HG02884 (cell line): ENCODE measurements around the gene OR8B3.
A peak's percentile ranks its signal among the peaks of the same experiment; 100 is the strongest.
"Not testable (repeated sequence)": the region's sequence is repeated elsewhere in the genome, so short reads cannot be mapped to it uniquely, and the experiment has no call there.

Source experiments
- ATAC-seq: cut with Tn5 transposase; IDR thresholded peaks from one replicate; pipeline ENCODE4 v1.9.1; 2021; ENCODE audit warnings: mild to moderate bottlenecking, moderate library complexity; ENCODE audit not compliant: unreplicated experiment

OR8B3 gene, protein sequence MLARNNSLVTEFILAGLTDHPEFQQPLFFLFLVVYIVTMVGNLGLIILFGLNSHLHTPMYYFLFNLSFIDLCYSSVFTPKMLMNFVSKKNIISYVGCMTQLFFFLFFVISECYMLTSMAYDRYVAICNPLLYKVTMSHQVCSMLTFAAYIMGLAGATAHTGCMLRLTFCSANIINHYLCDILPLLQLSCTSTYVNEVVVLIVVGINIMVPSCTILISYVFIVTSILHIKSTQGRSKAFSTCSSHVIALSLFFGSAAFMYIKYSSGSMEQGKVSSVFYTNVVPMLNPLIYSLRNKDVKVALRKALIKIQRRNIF

DNA sequence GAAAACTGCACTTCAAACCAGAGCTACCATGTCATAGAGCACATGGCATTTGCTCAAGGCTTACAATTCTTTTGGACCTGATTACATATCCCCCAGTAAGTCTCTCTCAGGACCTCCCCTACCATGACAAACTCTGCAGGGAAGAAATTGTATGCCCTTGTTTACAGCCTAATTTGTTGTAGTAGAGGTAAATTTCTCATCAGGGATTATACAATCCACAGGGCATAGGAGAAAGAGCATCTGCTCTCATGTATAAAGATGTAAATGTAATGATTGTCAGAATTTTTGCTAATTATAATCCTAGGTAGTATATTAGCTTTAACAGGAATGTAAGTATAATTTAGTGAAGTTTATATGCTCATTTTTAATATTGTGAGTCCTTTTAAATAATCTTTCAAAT lies at the start of gene OR8B3:
OR8B3 (minus strand) TSS at position 101 of the 400 bp plus-strand sequence. CDS start 1,673 bp downstream, outside the sequence.
- ATAC-seq: no peak

DNA sequence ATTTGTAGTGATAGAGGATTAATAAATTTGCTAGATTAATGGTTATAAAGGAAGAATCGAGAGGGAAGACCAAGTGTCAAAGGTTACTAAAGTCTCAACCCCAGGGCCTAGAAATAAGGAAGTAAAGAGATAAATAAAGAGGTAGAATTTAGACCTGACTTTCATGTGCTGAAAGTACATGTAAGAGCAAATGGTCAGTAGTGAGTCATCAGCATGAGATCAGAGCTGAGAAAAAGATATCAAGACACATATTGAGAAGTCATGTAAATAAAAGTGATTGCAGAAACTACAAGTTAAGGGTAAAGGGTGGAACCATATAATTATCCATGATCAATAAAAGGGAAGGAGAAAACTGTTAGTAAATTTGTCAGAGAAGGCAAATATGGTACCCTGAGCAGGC lies 48.1 kb upstream of the OR8B3 start:
- no peak for ATAC-seq

DNA sequence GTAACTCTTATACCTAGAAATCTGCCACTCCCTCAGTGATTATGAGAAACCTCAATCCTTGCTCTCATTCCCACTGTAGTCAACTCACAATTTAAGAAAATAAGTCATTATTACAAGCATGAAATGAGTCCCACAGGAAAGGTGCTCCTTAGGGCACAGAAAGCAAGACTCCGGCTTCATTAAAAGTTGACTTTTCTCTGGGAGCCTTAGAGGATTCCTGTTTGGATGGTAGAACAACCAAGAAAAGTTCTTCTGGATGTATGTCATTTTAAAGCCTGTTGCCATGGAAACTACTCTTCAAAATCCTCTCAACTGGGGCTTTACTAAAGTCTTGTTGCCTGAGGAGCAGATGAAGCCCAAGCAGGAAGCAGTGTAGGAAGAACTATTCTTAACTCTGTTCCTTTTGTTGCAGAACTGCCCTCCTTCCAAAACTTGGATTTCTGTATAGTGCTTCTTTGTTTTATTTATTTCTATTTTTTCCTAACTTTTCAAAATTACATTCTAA lies 46.9 kb upstream of the OR8B3 start, which contains the start of gene OR8B8:
OR8B8 (minus strand) TSS at position 51 of the 505 bp plus-strand sequence. CDS start 4,611 bp downstream, outside the sequence.
- ATAC-seq: no peak

DNA sequence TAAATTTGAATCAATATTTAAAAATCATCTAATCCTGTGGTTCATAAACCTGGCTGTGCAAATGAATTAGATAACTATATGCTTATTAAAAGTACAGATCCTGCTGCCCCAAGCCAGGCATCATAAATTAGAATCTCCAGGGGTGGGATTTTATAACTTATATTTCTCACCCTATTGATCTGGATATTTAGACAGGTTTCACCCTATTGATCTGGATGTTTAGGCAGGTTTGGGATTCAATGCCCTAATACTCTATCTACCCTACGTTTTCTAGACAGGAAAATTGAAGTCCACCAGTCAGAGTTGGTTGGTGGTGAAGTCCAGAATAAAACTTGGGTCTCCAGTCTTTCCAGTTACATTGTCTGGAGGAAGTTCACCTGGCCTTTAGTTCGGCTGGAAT lies 44.0 kb upstream of the OR8B3 start:
- ATAC-seq: no peak

DNA sequence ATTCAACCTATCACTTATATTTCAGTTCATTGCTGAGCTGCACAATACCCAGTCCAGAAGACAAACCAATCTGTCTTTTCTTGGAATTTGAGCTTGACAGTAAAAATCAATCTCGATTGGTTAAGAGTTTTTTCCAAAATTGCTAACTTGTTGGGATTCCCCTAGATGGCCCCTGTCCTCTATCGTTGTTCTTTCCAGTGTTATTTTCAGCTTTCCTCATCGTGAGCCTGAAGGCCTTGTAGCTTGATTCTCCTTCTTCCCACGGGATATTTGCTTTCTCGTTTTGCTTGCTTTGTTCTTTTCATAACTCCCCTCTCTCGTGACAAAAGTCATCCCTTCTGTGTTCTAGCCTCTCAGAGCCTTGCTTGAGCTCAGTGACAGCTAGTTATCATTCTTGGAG lies 43.6 kb upstream of the OR8B3 start:
- ATAC-seq: no peak

DNA sequence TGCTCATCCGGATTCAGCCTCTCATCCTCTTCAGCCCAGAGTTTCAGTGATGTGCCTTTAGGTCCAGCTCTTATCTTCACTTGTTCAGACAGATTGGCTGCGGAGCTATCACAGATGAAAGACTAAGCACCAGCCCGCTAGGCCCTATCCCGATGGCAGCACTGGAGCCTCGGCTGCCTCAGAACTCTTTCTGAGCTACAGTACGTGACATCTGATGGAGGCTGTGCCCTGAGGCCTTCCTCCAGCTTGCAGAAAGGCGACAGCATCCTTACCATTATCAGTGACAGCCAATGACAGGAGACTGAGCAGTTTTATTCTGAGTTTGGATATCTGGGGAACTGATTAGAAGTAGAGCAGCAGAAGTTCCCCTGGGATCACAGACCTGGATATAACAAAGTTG lies 42.7 kb upstream of the OR8B3 start:
- ATAC-seq: no peak

DNA sequence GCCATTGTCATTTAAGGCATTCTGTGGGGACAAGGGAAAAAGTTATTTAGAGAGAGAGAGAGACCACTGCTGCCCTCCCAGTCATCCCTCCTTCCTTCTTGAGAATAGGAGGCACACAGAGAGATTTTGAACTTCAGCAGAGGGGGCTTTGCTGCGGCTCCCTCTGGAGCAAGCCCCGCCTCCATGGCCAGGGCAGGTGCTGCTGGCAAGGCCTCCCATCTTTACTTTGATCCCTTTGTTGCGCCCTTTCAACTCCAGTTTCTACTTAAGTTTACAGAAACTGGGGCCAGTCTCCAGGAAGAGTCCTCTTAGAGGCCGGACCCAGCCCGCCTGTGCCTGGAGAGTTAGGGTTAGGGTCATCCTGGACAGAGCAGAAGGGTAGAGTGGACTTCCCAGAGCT lies 42.3 kb upstream of the OR8B3 start:
- no peak for ATAC-seq

DNA sequence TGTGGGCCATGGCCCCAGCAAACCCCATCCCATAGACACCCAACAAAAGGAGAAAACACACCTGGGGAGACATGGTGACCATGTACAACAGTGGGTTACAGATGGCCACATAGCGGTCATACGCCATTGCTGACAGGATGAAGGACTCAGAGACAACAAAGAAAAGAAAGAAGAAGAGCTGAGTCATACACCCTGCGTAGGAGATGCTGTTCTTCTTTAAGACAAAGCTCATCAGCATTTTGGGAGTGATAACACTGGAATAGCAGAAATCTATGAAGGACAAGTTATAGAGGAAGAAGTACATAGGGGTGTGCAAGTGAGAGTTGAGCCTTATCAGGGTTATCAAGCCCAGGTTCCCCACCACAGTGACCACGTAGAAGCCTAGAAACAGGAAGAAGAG lies 41.8 kb upstream of the OR8B3 start:
- ATAC-seq: no peak

DNA sequence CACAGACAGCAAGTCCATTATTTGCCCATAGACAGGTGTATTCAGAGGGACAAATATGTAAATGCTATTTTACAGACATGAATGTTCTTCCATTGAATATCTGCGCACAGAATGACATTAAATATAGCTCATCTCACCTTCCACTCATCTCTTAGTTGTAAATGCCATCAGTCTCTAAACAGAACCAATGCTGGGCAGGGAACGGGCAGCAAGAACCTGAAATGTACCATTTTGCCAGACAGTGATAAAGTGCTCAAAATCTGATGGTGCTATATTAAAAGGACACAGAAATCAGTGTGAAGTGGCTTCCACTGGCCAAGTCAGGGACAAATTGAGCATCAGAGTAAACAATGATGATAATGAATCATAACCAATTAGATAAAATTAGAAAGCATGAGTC lies 35.9 kb upstream of the OR8B3 start:
- no peak for ATAC-seq

DNA sequence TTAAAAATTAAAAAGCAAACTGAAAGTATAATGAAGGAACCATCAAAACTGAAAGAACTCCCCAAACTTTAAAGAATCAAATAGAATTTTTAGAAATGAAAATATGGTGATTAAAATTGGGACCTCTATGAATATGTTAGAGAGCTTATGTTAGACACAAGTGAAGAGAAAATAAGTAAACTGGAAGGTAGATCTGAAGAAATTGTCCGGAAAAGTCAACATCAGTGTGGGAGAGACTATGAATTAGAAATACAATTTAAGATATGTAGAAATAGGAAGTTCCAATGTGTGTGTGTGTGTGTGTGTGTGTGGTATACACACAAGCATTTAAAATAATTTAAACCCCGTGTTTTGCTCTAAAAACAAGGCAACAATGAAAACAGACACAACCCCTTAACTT lies 30.8 kb upstream of the OR8B3 start:
- ATAC-seq: no peak

DNA sequence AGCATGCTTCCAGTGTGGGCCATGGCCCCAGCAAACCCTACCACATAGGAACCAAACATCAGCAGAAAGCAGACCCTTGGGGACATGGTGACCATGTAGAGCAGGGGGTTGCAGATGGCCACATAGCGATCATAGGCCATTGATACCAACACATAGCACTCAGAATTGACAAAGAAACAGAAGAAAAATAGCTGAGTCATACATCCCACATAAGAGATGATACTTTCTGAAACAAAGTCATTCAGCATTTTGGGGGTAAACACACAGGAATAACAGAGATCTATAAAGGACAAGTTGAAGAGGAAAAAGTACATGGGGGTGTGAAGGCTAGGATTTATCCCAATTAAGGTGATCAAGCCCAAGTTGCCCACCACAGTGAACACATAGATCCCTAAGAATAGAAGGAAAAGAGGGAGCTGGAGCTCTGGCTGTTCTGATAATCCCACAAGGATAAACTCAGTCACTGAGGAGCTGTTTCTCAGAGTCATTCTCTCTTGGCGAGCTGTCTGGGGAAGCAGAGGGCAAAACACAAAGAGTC lies 25.6 kb upstream of the OR8B3 start, which contains the start of gene OR8B4:
OR8B4 (minus strand) TSS at position 488 of the 538 bp plus-strand sequence; CDS start at position 488, 0 bp downstream.
- ATAC-seq: no peak

DNA sequence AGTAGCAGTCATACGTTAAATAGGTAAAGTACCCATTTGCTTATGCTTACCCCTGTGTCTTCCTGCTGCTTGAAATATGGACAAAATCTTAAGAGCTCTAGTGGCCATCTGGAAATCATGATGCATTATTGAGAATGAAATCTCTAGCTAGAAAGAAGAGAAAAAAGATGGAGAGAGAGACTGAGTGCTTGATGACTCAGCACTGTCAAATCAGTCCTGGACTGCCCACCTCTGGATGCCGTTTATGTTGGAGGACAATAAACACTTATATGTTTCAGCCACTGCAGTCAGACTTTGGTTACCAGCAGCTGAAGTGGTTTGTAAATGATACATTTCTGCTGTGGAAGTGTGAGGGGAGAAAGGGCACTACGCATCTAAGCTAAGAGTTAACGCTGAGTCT lies 22.2 kb upstream of the OR8B3 start:
- no peak for ATAC-seq

DNA sequence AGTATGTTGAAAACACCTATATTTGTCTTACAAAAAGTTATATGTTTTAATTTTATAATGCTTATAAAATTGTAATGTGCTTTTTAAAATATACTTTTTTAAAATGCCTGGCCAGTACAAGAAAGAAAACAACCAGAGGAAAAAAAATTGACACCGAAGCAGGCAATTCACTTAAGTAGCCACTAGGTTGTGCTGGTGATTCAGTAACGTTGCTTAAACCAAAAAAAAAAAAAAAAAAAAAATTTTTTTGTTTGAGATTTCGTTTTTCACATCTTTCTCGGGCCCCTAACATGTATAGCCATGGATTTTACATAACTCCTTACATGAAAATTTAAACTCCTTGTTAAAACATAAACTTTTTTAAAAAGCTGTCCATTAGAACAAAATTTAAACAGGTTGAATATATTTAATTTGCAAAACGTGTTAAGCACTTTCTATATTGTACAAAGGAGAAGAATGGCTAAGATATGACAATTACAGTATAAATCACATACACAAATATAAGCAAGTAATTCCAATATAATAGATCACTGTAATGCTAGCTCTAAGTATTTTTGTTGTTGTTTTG lies 16.6 kb upstream of the OR8B3 start:
- ATAC-seq: no peak

DNA sequence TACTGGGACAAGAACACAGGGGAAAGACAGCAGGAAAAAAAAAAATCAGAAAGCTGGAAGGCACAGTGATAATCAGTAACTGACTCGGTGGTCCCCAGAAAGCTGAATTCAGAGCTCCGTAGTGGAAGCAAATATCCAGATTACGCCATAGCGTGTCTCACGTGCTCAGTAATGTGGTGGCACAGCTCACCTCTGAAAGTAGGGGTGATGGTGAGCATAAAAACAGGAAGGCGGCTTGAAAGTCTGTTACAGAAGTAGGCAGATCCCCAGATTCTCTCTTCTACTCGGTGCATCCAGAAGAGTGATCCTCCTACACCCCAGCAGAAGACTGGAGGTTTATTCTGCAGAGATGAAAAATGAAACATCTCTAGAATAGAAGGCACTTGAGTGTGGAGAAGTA lies 11.1 kb upstream of the OR8B3 start:
- no peak for ATAC-seq

DNA sequence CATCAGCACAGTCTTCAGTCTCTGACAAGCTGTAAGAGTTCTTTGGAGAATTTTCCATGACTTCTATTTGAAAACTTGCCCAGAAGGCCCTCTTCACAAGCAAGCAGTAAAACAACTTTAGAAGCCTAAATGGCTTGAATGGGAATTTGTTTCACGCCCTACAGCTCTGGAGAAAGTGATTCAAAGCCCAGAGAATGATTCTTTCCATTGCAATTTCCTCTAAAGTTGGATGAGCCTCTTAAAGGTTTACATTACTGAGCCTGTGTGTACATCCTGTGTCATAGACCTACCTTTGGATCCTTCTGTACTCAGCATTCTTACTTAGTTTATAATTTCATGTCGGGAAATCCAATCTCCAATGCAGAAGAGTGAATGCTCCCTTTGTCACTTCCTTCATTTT lies 6.8 kb upstream of the OR8B3 start:
- no peak for ATAC-seq

DNA sequence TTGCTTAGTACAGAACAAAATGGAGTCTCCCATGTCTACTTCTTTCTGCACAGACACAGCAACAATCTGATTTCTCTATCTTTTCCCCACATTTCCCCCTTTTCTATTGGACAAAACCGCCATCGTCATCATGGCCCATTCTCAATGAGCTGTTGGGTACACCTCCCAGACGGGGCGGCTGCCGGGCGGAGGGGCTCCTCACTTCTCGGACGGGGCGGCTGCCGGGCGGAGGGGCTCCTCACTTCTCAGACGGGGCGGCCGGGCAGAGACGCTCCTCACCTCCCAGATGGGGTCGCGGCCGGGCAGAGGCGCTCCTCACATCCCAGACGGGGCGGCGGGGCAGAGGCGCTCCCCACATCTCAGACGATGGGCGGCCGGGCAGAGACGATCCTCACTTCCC lies 4.4 kb upstream of the OR8B3 start:
- not testable (repeated sequence) for ATAC-seq

DNA sequence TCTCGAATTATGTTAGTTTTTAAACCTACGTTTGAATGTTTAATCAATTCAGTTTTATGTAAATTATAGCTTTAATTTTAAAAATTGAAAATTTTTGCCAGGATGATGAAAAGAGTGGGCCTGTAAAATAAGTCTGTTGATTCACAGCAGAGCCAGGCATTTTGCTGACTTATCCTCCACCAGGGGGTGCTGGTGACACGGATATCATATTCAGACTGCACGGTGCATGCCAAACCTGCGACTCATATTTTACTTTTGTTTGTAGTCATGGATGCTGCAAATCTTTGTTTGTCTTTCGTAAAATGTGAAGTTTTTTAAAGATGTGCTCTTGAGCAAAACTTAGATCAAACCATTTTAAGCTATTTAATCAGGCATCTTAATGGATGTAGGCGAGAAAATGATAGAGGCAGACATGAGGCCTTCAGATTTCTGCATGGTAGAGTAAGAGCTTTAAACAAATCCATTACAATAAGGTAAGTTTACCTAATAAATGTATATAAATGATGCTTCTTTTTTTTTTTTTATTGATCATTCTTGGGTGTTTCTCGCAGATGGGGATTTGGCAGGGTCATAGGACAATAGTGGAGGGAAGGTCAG lies 3.6 kb upstream of the OR8B3 start:
- ATAC-seq: peak; percentile 95

DNA sequence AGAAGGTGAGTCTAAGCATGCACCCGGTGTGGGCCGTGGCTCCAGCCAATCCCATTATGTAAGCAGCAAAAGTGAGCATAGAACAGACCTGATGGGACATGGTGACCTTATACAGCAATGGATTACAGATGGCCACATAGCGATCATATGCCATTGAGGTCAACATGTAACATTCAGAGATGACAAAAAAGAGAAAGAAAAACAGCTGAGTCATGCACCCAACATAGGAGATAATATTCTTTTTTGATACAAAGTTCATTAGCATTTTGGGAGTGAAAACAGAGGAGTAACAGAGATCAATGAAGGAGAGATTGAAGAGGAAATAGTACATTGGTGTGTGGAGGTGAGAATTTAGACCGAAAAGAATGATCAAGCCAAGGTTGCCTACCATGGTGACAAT lies 2.0 kb downstream of the OR8B3 start:
- ATAC-seq: not testable (repeated sequence)

DNA sequence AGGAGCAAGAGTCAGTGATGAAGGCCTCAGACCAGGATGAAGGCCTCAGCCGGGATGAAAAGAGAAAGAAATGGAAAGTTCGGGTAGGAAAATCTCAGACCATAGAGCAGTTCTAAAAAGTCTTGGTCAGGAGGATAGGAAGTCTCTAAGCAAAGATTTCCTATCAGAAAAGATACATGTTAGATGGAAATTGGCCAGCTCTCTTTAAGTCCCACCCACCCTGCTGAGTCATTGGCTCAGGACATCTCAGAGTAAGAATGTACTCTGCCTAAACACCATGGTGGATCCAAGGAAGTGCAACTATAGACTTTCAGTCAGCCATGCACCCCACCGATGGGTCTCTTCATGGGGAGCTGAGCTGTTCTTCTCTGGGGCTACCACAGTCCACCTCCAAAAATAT lies 4.4 kb downstream of the OR8B3 start:
- no peak for ATAC-seq

DNA sequence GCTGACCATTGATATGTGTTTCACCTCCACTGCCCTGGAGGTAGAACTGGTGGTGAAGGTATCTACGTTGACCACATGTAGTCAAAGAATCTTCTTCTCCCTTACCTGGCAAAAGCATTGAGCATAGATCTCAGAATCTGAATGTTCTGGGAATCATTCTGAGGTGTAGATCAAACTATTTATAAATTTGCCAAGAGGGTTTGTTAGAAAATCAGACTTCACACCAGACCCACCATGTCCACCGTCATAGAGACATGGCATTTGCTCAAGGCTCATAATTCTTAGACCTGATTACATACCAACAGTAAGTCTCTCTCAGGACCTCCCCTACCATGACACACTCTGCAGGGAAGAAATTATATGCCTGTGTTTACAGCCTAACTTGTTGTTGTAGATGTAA lies 14.4 kb downstream of the OR8B3 start, which contains the start of gene OR8B2:
OR8B2 (minus strand) TSS at position 101 of the 400 bp plus-strand sequence. CDS start 1,156 bp downstream, outside the sequence.
- ATAC-seq: no peak

DNA sequence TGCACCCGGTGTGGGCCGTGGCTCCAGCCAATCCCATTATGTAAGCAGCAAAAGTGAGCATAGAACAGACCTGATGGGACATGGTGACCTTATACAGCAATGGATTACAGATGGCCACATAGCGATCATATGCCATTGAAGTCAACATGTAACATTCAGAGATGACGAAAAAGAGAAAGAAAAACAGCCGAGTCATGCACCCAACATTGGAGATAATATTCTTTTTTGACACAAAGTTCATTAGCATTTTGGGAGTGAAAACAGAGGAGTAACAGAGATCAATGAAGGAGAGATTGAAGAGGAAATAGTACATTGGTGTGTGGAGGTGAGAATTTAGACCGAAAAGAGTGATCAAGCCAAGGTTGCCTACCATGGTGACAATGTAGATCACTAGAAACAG lies 16.0 kb downstream of the OR8B3 start:
- not testable (repeated sequence) for ATAC-seq

DNA sequence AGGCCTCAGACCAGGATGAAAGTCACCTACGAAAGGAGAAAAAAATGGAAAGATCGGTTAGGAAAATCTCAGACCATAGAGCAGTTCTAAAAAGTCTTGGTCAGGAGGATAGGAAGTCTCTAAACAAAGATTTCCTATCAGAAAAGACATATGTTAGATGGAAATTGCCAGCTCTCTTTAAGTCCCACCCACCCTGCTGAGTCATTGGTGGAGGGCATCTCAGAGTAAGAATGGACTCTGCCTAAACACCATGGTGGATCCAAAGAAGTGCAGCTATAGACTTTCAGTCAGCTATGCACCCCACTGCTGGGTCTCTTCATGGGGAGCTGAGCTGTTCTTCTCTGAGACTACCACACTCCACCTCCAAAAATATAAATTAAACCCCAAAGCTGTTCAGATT lies 18.2 kb downstream of the OR8B3 start:
- no peak for ATAC-seq
